Left ventricle myocardium inferior (tissue), 1 donor: Measurements from ENCODE around the gene RIPOR3. TPM values are rescaled to one million over a fixed set of nuclear protein-coding genes. Genes with fewer than 3 reads are reported as not detected.

Experiments
- DNase-seq: peaks from one replicate; pipeline ENCODE4 v3.0.0-alpha.2; 2020
- H3K27ac ChIP-seq: fragments of 200-600 bp; replicated peaks from 2 replicates; pipeline ENCODE4 v1.8.0; 2021
- H3K27me3 ChIP-seq: fragments of 200-600 bp; 2 replicates; pipeline ENCODE4 v1.8.0; 2021; ENCODE audit warnings: low read depth
- H3K36me3 ChIP-seq: fragments of 200-600 bp; 2 replicates; pipeline ENCODE4 v1.8.0; 2021
- H3K4me1 ChIP-seq: fragments of 200-600 bp; 2 replicates; pipeline ENCODE4 v1.8.0; 2021
- H3K4me3 ChIP-seq: fragments of 200-600 bp; 2 replicates; pipeline ENCODE4 v1.8.0; 2021; ENCODE audit warnings: mild to moderate bottlenecking, moderate library complexity
- H3K9me3 ChIP-seq: fragments of 200-600 bp; replicated peaks from 2 replicates; pipeline ENCODE4 v1.8.0; 2021
- intact Hi-C: fragments of 100-400 bp; cut with micrococcal nuclease; formaldehyde crosslinking; loops from one replicate; pipeline ENCODE4 v1.11.0; 2022
- total RNA-seq: library from RNA; stranded (reverse); fragmentation: NEBNext Ultra II Directional; extraction: Animal tissue kit (Norgen Biotek cat#: 25700); gene quantifications from one replicate; pipeline ENCODE4 v1.2.1, GENCODE V29; 2021
- TF ChIP-seq, protein P1 (sequence below): fragments of 200-600 bp; IDR thresholded peaks from 2 replicates; pipeline ENCODE4 v1.8.0; 2021; ENCODE audit warnings: antibody characterized with exemption, mild to moderate bottlenecking, borderline replicate concordance
- donor health status: DM: no; HTN: yes; CAD: no; lungs with severe emphysema.

RIPOR3 gene
- total RNA-seq, 1 donor from 2014 or later, result 6.5 TPM

GRCh38 chr20:50633361-50633760 lies 58.0 kb downstream of the RIPOR3 start:
- Histone ChIP-seq H3K27ac (peak overlapping the region; percentile 33), H3K9me3 (no peaks in the 10 kb centered on the region), H3K4me1 (peaks cover 40% of the 10 kb centered on the region), H3K4me3 (no peak overlapping the region), H3K27me3 (no peaks in the 10 kb centered on the region), H3K36me3 (no peaks in the 10 kb centered on the region)
- no peak for DNase-seq
- intact Hi-C loops, result no loop called here
- TF ChIP-seq, protein P1, sequence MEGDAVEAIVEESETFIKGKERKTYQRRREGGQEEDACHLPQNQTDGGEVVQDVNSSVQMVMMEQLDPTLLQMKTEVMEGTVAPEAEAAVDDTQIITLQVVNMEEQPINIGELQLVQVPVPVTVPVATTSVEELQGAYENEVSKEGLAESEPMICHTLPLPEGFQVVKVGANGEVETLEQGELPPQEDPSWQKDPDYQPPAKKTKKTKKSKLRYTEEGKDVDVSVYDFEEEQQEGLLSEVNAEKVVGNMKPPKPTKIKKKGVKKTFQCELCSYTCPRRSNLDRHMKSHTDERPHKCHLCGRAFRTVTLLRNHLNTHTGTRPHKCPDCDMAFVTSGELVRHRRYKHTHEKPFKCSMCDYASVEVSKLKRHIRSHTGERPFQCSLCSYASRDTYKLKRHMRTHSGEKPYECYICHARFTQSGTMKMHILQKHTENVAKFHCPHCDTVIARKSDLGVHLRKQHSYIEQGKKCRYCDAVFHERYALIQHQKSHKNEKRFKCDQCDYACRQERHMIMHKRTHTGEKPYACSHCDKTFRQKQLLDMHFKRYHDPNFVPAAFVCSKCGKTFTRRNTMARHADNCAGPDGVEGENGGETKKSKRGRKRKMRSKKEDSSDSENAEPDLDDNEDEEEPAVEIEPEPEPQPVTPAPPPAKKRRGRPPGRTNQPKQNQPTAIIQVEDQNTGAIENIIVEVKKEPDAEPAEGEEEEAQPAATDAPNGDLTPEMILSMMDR, result no peak

GRCh38 chr20:50632701-50633100 lies 58.6 kb downstream of the RIPOR3 start:
- H3K27me3 ChIP-seq, result no peaks in the 10 kb centered on the region
- peak overlapping the region; percentile 27 for H3K27ac ChIP-seq
- no peaks in the 10 kb centered on the region for H3K36me3 ChIP-seq
- no peak overlapping the region for H3K4me3 ChIP-seq
- intact Hi-C loops, result no loop called here
- H3K4me1 ChIP-seq, result peaks cover 36% of the 10 kb centered on the region
- TF ChIP-seq, protein P1, result no peak
- H3K9me3 ChIP-seq, result no peaks in the 10 kb centered on the region
- DNase-seq, result no peak

DNA sequence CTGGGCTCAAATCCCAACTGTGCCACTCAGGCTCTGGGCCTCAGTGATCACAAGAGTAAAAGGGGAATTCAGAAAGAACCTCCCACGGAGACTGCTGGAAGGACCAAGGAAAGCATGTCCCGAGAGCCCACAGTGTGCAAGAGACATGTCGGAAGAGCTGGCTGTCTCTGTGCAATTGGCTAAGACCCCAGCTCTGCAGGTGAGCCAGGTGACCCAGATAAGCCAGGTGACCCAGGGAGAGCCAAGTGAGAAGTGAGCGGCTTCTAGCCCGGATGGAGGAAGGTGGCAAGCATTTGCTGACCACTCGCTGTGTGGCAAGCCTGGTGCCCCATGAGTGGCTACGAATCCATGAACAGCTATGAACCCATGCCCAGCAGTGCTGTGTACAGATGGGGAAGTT lies 59.1 kb downstream of the RIPOR3 start:
- intact Hi-C loops, result no loop called here
- DNase-seq, result no peak
- H3K4me1 ChIP-seq, result peaks cover 32% of the 10 kb centered on the region
- H3K27me3 ChIP-seq, result no peaks in the 10 kb centered on the region
- no peaks in the 10 kb centered on the region for H3K36me3 ChIP-seq
- H3K27ac ChIP-seq, result peak overlapping the region; percentile 27
- no peak overlapping the region for H3K4me3 ChIP-seq
- no peaks in the 10 kb centered on the region for H3K9me3 ChIP-seq
- TF ChIP-seq, protein P1, result no peak

- peaks cover 25% of the 10 kb centered on the region for H3K4me1 ChIP-seq
- DNase-seq, result no peak
- intact Hi-C loops, result no loop called here
- H3K9me3 ChIP-seq, result no peaks in the 10 kb centered on the region
- H3K27ac ChIP-seq, result peak overlapping the region; percentile 27
- TF ChIP-seq, protein P1, result no peak
- no peaks in the 10 kb centered on the region for H3K27me3 ChIP-seq
- no peaks in the 10 kb centered on the region for H3K36me3 ChIP-seq
- H3K4me3 ChIP-seq, result no peak overlapping the region
Measured at GRCh38 chr20:50630578-50631263, 60.6 kb downstream of the RIPOR3 start.

- intact Hi-C loops, result loop anchor here (10.0 kb wide), 1 partner anchor 125 kb away; no protein-coding TSS in a partner anchor
Measured at GRCh38 chr20:50629670-50630045, 61.7 kb downstream of the RIPOR3 start.

More at GRCh38 chr20:50629670-50630045, 61.7 kb downstream of the RIPOR3 start:
- Histone ChIP-seq H3K4me1 (peaks cover 32% of the 10 kb centered on the region), H3K27ac (peak overlapping the region; percentile 27), H3K4me3 (no peak overlapping the region), H3K36me3 (no peaks in the 10 kb centered on the region), H3K27me3 (no peaks in the 10 kb centered on the region), H3K9me3 (no peaks in the 10 kb centered on the region)
- TF ChIP-seq, protein P1, result no peak
- DNase-seq, result no peak
